ENCODE data around the gene ERO1B. TPM values are rescaled to one million over a fixed set of nuclear protein-coding genes. Genes with fewer than 3 reads are reported as not detected.

ERO1B gene
- total and polyA plus RNA-seq, 2 donors (not counting 1 experiment from before 2014, with no cell fraction given), result 2.2 to 5.0 TPM

GRCh38 chr1:236288620-236288976 is 6.8 kb upstream of the ERO1B start:
- Histone ChIP-seq H3K79me2 (ENCODE audit: control insufficient read depth, insufficient read depth, low read length) (no peaks in the 10 kb centered on the region), H3K4me2 (ENCODE audit: extremely low read depth, insufficient read depth, low read length) (no peak overlapping the region), H4K20me1 (ENCODE audit: control insufficient read depth, extremely low read depth, insufficient read depth, low read length) (no peaks in the 10 kb centered on the region), H3K9me3 (ENCODE audit: control insufficient read depth, insufficient read depth, low read depth, low read length) (no peaks in the 10 kb centered on the region), H3K4me3 (replicated peaks in 1 of 4; ENCODE audit: control extremely low read depth in 1 of 4, insufficient read depth in 1 of 4, low read depth in 3 of 4, low read length in 4 of 4) (no peak overlapping the region), H3K27me3 (ENCODE audit: control insufficient read depth, insufficient read depth, low read length) (peaks cover 5% of the 10 kb centered on the region), H2AFZ (ENCODE audit: low read length) (no peak overlapping the region), H3K27ac (ENCODE audit: insufficient read depth, low read length) (no peak overlapping the region), H3K4me1 (ENCODE audit: control insufficient read depth, extremely low read depth, insufficient read depth, low read length) (no peaks in the 10 kb centered on the region), H3K9ac (ENCODE audit: insufficient read depth, low read length) (no peak overlapping the region), H3K36me3 (ENCODE audit: control insufficient read depth, insufficient read depth, low read length) (no peaks in the 10 kb centered on the region)
- no peak for DNase-seq (ENCODE audit: low read depth in 2 of 2)
- no peak for TF ChIP-seq EZH2 (IDR thresholded peaks at IDR 0.05; ENCODE audit: low read length, missing control alignments)
- TF ChIP-seq, protein P1, sequence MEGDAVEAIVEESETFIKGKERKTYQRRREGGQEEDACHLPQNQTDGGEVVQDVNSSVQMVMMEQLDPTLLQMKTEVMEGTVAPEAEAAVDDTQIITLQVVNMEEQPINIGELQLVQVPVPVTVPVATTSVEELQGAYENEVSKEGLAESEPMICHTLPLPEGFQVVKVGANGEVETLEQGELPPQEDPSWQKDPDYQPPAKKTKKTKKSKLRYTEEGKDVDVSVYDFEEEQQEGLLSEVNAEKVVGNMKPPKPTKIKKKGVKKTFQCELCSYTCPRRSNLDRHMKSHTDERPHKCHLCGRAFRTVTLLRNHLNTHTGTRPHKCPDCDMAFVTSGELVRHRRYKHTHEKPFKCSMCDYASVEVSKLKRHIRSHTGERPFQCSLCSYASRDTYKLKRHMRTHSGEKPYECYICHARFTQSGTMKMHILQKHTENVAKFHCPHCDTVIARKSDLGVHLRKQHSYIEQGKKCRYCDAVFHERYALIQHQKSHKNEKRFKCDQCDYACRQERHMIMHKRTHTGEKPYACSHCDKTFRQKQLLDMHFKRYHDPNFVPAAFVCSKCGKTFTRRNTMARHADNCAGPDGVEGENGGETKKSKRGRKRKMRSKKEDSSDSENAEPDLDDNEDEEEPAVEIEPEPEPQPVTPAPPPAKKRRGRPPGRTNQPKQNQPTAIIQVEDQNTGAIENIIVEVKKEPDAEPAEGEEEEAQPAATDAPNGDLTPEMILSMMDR (conservative IDR thresholded peaks at IDR 0.05 in 1 of 2, IDR thresholded peaks at IDR 0.05 in 1 of 2; ENCODE audit: low read depth in 1 of 2, low read length in 2 of 2), result no peak

DNA sequence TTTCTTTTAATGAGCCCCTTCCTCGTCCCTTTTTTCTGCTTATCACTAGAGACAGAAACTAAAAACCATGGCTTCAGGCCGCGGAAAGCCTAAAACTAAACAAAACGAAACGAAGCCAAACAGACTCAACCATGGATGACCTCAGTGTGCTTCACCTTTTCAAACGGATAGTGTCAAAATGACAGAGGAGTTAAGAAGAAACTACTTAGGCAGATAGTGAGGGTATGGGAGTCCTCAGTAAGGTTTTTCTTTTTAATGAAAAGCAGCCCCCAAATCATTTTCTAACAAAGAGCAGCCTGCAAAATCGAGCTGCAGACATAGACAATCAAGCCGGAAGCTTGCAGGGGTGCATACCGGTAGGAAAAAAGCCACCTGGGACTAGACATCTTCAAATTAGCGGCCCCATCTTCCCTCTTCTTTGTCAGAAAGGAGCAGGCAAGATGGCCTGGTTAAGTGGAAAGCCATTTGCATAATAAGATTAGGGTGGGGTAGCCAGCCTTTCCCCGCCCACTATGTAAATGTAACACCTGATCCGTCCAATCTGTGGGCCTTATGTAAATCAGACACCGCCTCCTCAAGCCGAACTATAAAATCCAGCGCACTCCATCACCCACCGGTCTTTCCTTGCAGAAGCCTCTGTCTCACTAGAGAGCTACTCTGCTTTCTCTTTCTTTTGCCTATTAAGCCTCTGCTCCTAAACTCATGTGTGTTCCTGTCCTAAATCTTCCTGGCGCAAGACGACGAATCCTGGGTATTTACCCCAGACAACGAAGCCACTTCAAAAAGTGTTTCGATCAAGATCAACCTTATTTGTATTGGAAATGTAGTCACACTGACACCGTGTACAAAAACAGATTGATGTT is 6.2 kb upstream of the ERO1B start:
- peaks cover 5% of the 10 kb centered on the region for H3K27me3 ChIP-seq (ENCODE audit: control insufficient read depth, insufficient read depth, low read length)

DNA sequence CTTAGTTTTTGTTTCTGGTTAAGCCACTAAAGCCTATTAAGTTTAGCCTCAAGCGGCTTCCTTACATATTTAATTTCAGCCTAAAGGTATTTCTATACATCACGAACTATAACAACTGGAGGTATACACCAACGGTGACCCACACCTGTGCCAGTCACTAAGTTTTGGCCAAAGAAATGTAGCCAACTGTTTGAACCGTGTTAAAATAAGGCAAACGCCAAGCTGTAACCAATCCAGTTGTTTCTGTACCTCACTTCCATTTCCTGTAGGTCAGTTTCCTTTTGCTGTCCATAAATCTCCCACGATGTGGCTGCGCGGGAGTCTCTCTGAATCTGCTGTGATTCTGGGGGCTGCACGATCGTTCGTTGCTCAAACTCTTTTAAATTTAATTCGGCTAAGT is 5.6 kb upstream of the ERO1B start:
- no peak overlapping the region for H3K4me3 ChIP-seq (replicated peaks in 1 of 4; ENCODE audit: control extremely low read depth in 1 of 4, insufficient read depth in 1 of 4, low read depth in 3 of 4, low read length in 4 of 4)
- H3K4me2 ChIP-seq (ENCODE audit: extremely low read depth, insufficient read depth, low read length), result no peak overlapping the region
- H3K9me3 ChIP-seq (ENCODE audit: control insufficient read depth, insufficient read depth, low read depth, low read length), result no peaks in the 10 kb centered on the region
- H2AFZ ChIP-seq (ENCODE audit: low read length), result no peak overlapping the region
- TF ChIP-seq, protein P1 (conservative IDR thresholded peaks at IDR 0.05 in 1 of 2, IDR thresholded peaks at IDR 0.05 in 1 of 2; ENCODE audit: low read depth in 1 of 2, low read length in 2 of 2), result no peak
- no peaks in the 10 kb centered on the region for H3K79me2 ChIP-seq (ENCODE audit: control insufficient read depth, insufficient read depth, low read length)
- no peaks in the 10 kb centered on the region for H3K36me3 ChIP-seq (ENCODE audit: control insufficient read depth, insufficient read depth, low read length)
- H3K27me3 ChIP-seq (ENCODE audit: control insufficient read depth, insufficient read depth, low read length), result peaks cover 5% of the 10 kb centered on the region
- no peak overlapping the region for H3K27ac ChIP-seq (ENCODE audit: insufficient read depth, low read length)
- H3K4me1 ChIP-seq (ENCODE audit: control insufficient read depth, extremely low read depth, insufficient read depth, low read length), result no peaks in the 10 kb centered on the region
- H3K9ac ChIP-seq (ENCODE audit: insufficient read depth, low read length), result no peak overlapping the region
- DNase-seq (ENCODE audit: low read depth in 2 of 2), result no peak
- no peaks in the 10 kb centered on the region for H4K20me1 ChIP-seq (ENCODE audit: control insufficient read depth, extremely low read depth, insufficient read depth, low read length)

More for the DNA sequence above, 6.2 kb upstream of the ERO1B start:
- no peak for DNase-seq (ENCODE audit: low read depth in 2 of 2)
- Histone ChIP-seq H3K36me3 (ENCODE audit: control insufficient read depth, insufficient read depth, low read length) (no peaks in the 10 kb centered on the region), H3K4me1 (ENCODE audit: control insufficient read depth, extremely low read depth, insufficient read depth, low read length) (no peaks in the 10 kb centered on the region), H3K9me3 (ENCODE audit: control insufficient read depth, insufficient read depth, low read depth, low read length) (no peaks in the 10 kb centered on the region), H3K27ac (ENCODE audit: insufficient read depth, low read length) (no peak overlapping the region), H3K4me2 (ENCODE audit: extremely low read depth, insufficient read depth, low read length) (no peak overlapping the region), H3K9ac (ENCODE audit: insufficient read depth, low read length) (no peak overlapping the region), H3K4me3 (replicated peaks in 1 of 4; ENCODE audit: control extremely low read depth in 1 of 4, insufficient read depth in 1 of 4, low read depth in 3 of 4, low read length in 4 of 4) (no peak overlapping the region), H3K79me2 (ENCODE audit: control insufficient read depth, insufficient read depth, low read length) (no peaks in the 10 kb centered on the region), H2AFZ (ENCODE audit: low read length) (no peak overlapping the region), H4K20me1 (ENCODE audit: control insufficient read depth, extremely low read depth, insufficient read depth, low read length) (no peaks in the 10 kb centered on the region)
- no peak for TF ChIP-seq EZH2 (IDR thresholded peaks at IDR 0.05; ENCODE audit: low read length, missing control alignments)
- TF ChIP-seq, protein P1 (conservative IDR thresholded peaks at IDR 0.05 in 1 of 2, IDR thresholded peaks at IDR 0.05 in 1 of 2; ENCODE audit: low read depth in 1 of 2, low read length in 2 of 2), result no peak

Measured in fibroblast of lung (primary cell).